ENCODE measurements around the gene NQO1. TPM values are rescaled to one million over a fixed set of nuclear protein-coding genes. Genes with fewer than 3 reads are reported as not detected.
A peak's percentile ranks its signal among the peaks of the same experiment; 100 is the strongest.

The NQO1 gene
- total RNA-seq (2014; rRNA removed) (193 and 251 TPM in 2 replicates), Bru-seq, nascent RNA (percentile 66 among the genes with signal in this experiment), BruChase-seq, experiment 1, labeled RNA remaining after a 6-hour chase (percentile 77 among the genes with signal in this experiment), BruChase-seq, experiment 2, labeled RNA remaining after a 2-hour chase (percentile 60 among the genes with signal in this experiment)
- long read RNA-seq, transcript NQO1-201 (6 exons, 2,912 nt), result major isoform, 25 of 38 reads
- long read RNA-seq, partial matches to known transcripts, result 3 of 38 reads
- long read RNA-seq, other reads (novel, unspliced or antisense), result 7 of 38 reads

DNA sequence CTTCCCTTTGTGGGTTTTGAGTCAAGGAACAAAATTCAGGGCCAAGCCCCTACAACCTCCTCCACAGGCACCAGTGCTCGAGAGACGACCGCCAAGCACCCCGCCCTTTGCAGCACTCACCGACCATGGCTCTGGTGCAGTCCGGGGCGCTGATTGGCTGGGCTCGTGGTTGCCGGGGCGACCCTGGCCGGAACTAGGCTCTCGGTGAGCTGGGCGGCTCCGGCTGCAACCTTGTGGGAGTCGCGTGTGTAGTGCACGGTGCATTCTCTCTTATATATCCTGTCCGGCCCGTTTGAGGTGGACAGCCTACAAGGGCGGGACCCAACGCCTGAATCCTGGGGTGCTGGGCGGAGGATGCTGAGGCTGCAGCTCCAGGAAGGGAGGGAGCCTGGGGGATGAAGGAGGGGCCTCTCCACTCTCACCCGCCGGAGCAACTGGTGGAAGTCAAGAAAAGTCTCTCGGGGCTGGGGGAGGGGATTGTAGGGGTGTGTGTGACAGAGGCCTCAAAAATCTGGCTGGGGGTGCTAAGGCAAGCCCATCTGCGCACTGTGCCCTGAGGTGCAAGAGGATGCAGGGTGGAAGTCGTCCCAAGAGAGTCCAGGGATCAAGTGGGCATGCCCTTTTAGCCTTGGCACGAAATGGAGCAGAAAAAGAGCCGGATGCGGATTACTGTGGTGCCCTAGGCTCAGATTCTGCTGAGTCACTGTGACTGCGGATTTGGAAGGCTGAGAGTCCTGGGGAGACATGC is at the start of gene NQO1:
NQO1 (minus strand) TSS at position 248 of the 748 bp plus-strand sequence; CDS start at position 127, 121 bp downstream.
- TF ChIP-seq, protein P1, sequence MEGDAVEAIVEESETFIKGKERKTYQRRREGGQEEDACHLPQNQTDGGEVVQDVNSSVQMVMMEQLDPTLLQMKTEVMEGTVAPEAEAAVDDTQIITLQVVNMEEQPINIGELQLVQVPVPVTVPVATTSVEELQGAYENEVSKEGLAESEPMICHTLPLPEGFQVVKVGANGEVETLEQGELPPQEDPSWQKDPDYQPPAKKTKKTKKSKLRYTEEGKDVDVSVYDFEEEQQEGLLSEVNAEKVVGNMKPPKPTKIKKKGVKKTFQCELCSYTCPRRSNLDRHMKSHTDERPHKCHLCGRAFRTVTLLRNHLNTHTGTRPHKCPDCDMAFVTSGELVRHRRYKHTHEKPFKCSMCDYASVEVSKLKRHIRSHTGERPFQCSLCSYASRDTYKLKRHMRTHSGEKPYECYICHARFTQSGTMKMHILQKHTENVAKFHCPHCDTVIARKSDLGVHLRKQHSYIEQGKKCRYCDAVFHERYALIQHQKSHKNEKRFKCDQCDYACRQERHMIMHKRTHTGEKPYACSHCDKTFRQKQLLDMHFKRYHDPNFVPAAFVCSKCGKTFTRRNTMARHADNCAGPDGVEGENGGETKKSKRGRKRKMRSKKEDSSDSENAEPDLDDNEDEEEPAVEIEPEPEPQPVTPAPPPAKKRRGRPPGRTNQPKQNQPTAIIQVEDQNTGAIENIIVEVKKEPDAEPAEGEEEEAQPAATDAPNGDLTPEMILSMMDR (conservative IDR thresholded peaks at IDR 0.05; ENCODE audit: low read depth, low read length), result no peak
- TF ChIP-seq EZH2 (IDR thresholded peaks at IDR 0.05; ENCODE audit: low read length, unreplicated experiment) (no peak), EZH2phosphoT487 (IDR thresholded peaks at IDR 0.05; ENCODE audit: borderline replicate concordance, low read length) (no peak)
- ATAC-seq (peak; percentile 94), DNase-seq (peak; percentile 95)
- H3K27me3 ChIP-seq (ENCODE audit: low read length), result no peaks in the 10 kb centered on the region
- H3K9ac ChIP-seq (ENCODE audit: low read length), result peak within 1 kb of the TSS; percentile 99
- no TSS peak for BruUV-seq (replicated peaks)
- no peaks in the 10 kb centered on the region for H3K36me3 ChIP-seq (ENCODE audit: low read depth, low read length)
- peak within 1 kb of the TSS; percentile 85 for H3K4me3 ChIP-seq (ENCODE audit: low read length)
- H3K9me3 ChIP-seq (ENCODE audit: low read length), result no peaks in the 10 kb centered on the region
- ChIA-PET POLR2A (ENCODE audit: unreplicated experiment) (no interaction called here), CTCF (interaction anchor here (0.6 to 1.0 kb wide), 3 partner anchors 13 to 28 kb away, joined by 3 to 4 read pairs (median 3); partner anchors contain the start of gene NOB1)
- no peaks in the 10 kb centered on the region for H3F3A ChIP-seq (ENCODE audit: low read length, unreplicated experiment)
- peak within 1 kb of the TSS; percentile 83 for H3K4me2 ChIP-seq (ENCODE audit: low read length)
- intact Hi-C loops (cut with micrococcal nuclease), result loop anchor here (1.0 kb wide), 1 partner anchor 28 kb away; the partner anchor contains the start of gene NOB1
- peaks cover 7% of the 10 kb centered on the region; the same call in 1 of the 2 replicates for H4K20me1 ChIP-seq (ENCODE audit: low read length)
- peaks cover 69% of the 10 kb centered on the region for H3K79me2 ChIP-seq (ENCODE audit: low read length)
- H3K27ac ChIP-seq (ENCODE audit: low read length), result peak within 1 kb of the TSS; percentile 100
- H3K9me2 ChIP-seq (replicated peaks; ENCODE audit: low read length), result no peaks in the 10 kb centered on the region
- H2AFZ ChIP-seq (ENCODE audit: low read length), result peak within 1 kb of the TSS; percentile 59
- peaks cover 37% of the 10 kb centered on the region for H3K4me1 ChIP-seq (ENCODE audit: insufficient read depth, low read length)

DNA sequence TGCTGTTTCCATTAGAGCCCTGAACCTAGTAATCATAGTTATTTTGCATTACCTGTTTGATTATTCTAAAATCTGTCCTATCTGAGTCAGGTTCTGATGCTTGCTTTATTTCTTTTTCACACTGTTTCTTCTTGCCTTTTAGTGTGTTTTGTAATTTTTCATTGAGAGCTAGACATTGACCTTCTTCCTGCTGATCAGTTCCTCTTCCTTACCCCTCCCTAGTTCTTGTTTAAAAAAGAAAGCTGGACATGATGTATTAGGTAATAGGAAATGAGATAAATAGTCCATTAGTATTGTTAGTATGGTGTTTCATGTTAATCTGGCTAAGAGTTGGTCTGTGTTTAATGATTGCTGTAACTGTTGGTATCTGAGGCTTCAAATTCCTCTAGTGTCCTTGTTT is 49.2 kb upstream of the NQO1 start:
- Histone ChIP-seq H3K9me3 (ENCODE audit: low read length) (no peaks in the 10 kb centered on the region), H3K79me2 (ENCODE audit: low read length) (no peaks in the 10 kb centered on the region), H3K9ac (ENCODE audit: low read length) (no peak overlapping the region), H2AFZ (ENCODE audit: low read length) (no peak overlapping the region), H3K27me3 (ENCODE audit: low read length) (no peaks in the 10 kb centered on the region), H3K27ac (ENCODE audit: low read length) (no peak overlapping the region), H4K20me1 (ENCODE audit: low read length) (no peaks in the 10 kb centered on the region), H3K4me3 (ENCODE audit: low read length) (no peak overlapping the region), H3K9me2 (replicated peaks; ENCODE audit: low read length) (no peaks in the 10 kb centered on the region), H3K4me2 (ENCODE audit: low read length) (no peak overlapping the region), H3K36me3 (ENCODE audit: low read depth, low read length) (no peaks in the 10 kb centered on the region), H3F3A (ENCODE audit: low read length, unreplicated experiment) (no peaks in the 10 kb centered on the region), H3K4me1 (ENCODE audit: insufficient read depth, low read length) (no peaks in the 10 kb centered on the region)
- POLR2A ChIA-PET (ENCODE audit: unreplicated experiment), result no interaction called here
- TF ChIP-seq EZH2 (IDR thresholded peaks at IDR 0.05; ENCODE audit: low read length, unreplicated experiment) (no peak), EZH2phosphoT487 (IDR thresholded peaks at IDR 0.05; ENCODE audit: borderline replicate concordance, low read length) (no peak)
- TF ChIP-seq, protein P1 (conservative IDR thresholded peaks at IDR 0.05; ENCODE audit: low read depth, low read length), result no peak
- ATAC-seq (no peak), DNase-seq (no peak)
- intact Hi-C loops (cut with micrococcal nuclease), result no loop called here
- CTCF ChIA-PET, result no interaction called here
- no TSS peak for BruUV-seq (replicated peaks)
